GM13976 (cell line): ENCODE measurements around the gene APLN.

ENCODE experiments used
- DNase-seq: peaks from one replicate; pipeline ENCODE4 v3.0.0; 2012; ENCODE audit warnings: low spot score
- in situ Hi-C: fragments of 300-500 bp; cut with MboI; formaldehyde crosslinking; loops from one replicate; pipeline ENCODE4 v1.12.0; 2022; ENCODE audit warnings: low sequenced_read_pairs, mixed read lengths, inconsistent platforms; ENCODE audit not compliant: unreplicated experiment
- TF ChIP-seq, protein P1 (sequence below): IDR thresholded peaks from 2 replicates; pipeline ENCODE4 v1.5.1; 2012; ENCODE audit warnings: borderline replicate concordance, mild to moderate bottlenecking; ENCODE audit not compliant: insufficient read depth; ENCODE audit errors: extremely low read depth, missing control alignments, control extremely low read depth

APLN gene

DNA sequence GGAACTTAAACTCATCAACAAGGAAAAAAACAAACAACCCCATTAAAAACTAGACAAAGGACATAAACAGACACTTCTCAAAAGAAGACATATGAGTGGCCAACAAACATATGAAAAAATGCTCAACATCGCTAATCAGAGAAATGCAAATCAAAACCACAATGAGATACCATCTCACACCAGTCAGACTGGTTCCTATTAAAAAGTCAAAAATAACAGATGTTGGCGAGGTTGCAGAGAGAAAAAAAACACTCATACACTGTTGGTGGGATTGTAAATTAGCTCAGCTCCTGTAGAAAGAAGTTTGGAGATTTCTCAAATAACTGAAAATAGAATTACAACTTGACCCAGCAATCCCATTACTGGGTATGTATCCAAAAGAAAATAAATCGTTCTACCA, 28.7 kb downstream of the APLN start:
- DNase-seq: no peak
- TF ChIP-seq, protein P1, sequence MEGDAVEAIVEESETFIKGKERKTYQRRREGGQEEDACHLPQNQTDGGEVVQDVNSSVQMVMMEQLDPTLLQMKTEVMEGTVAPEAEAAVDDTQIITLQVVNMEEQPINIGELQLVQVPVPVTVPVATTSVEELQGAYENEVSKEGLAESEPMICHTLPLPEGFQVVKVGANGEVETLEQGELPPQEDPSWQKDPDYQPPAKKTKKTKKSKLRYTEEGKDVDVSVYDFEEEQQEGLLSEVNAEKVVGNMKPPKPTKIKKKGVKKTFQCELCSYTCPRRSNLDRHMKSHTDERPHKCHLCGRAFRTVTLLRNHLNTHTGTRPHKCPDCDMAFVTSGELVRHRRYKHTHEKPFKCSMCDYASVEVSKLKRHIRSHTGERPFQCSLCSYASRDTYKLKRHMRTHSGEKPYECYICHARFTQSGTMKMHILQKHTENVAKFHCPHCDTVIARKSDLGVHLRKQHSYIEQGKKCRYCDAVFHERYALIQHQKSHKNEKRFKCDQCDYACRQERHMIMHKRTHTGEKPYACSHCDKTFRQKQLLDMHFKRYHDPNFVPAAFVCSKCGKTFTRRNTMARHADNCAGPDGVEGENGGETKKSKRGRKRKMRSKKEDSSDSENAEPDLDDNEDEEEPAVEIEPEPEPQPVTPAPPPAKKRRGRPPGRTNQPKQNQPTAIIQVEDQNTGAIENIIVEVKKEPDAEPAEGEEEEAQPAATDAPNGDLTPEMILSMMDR: no peak
- in situ Hi-C loops: no loop called here

DNA sequence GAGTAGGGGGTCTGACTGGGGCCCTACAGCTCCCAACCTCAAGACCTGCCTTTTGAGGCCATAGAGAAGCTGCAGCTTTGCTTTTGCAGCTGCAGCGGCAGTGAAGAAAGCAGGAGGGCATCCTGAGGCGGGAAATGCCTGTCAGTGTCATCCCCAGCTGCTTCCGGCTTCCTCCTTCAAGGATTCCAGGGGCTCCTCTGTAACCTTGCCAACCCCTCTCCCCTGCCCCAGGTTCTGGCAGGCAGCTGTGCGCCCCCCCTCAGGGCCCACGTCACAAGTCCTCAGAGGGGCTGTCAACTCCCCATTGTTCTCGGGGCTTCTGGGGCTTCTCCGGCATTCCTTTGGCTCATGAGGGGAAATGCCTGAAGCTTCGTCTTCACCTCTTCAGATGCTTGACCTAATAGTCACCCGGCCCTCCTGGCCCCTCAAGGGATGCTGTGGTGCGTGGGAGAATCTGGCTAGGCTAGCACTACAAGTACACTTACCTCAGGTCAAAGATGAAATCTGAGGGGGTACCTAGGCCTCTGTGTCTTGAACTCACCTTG, 31.9 kb downstream of the APLN start:
- DNase-seq: no peak
- TF ChIP-seq, protein P1: no peak
- in situ Hi-C loops: loop anchor here (25.0 kb wide), 2 partner anchors 439 to 564 kb away; no protein-coding TSS in a partner anchor

DNA sequence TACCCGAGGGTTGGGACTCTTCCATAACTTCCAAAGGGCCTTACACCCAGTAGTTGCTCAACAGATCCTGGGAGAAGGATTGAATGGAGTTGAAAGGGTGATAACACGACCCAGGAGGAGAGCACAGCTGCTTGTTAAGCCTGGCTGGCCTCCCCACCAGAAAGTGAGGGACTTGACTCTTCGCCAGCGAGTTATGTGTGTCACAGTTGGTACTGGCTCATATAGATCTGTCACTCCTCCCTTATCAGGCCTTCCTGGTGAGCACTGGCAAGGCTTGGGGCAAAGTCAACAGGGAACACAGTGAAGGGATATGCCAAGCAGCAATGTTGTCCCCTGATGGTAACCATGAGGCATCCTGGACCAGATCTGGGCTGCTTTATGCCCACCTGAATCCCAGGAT, 35.8 kb downstream of the APLN start:
- TF ChIP-seq, protein P1: no peak
- in situ Hi-C loops: loop anchor here (25.0 kb wide), 2 partner anchors 443 to 568 kb away; no protein-coding TSS in a partner anchor

DNA sequence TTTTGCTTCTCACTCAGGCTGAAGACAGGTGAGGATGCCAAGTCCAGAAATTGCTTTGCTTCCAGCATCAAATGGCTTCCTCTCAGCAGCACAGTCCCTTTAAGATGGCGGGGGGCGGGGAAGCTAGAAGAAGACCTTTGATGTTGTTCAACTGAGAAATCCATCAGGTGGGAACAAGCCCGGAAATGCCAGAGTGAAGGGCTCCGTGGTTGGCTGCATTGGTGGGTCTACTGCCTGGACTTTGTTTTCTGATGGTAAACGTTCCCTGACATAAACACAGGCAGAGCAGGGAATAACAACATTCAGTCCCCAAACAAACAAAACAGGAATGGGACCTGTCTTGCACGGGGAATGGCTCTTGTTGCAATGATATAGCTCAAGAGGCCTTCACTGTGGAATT, 37.3 kb downstream of the APLN start:
- in situ Hi-C loops: loop anchor here (25.0 kb wide), 2 partner anchors 445 to 570 kb away; no protein-coding TSS in a partner anchor
- DNase-seq: no peak
- TF ChIP-seq, protein P1: no peak

More for the DNA sequence above, 35.8 kb downstream of the APLN start:
- DNase-seq: no peak

DNA sequence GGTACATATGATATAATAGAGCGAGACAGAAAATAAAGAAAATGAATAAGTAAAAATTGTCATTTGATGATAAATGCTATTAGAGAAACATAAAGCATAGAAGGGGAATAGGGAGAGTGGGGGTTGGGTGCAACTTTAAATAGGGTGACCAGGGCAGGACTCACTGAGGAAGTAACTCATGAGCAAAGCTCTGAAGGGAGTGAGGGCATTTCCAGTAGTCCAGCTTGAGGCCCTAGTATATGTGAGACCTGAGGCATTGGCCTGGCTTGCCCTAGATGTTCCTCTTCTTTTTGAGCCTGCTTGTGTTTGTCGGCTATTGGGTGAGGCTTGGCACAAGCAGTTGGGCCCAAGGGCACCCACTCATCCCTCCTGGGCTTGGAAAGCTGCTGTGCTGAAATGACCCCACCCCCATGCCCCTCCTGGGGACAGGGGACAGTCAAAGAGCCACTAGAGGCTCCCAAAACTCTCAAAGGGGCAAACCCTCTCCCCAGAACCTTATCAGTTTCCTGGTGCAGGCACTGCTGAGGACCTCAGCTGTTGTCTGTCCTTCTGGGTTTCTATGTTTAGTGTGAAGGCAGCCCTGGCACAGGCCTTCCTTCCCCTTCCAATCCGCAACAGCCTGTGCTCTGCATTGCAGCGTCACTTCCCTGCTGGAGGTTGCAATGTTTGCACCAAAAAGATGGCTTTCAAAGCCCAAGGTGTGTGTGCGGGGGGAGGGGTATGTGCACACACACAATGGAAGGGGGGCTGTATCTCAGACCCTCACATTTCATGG, 40.1 kb downstream of the APLN start:
- in situ Hi-C loops: loop anchor here (25.0 kb wide), 2 partner anchors 448 to 573 kb away; no protein-coding TSS in a partner anchor
- no peak for DNase-seq
- TF ChIP-seq, protein P1: no peak

DNA sequence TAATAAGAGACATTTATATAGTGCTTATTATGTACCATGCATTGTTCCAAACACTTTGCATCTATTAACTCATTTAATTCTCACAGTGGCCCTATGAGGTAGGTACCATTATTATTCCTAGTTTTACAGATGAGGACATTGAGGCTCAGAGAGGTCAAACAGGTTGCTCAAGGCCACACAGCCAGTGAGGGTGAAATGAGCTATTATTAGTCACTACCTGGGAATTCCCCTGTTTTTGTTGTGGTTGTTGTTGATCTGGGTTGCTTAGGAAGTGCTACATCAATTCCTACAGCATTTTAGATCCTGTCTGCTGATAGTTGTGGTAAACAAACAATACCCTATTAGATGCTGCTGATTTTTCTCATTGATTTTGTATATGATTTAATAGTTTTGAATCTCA, 41.2 kb downstream of the APLN start:
- DNase-seq: no peak
- TF ChIP-seq, protein P1: no peak
- in situ Hi-C loops: loop anchor here (25.0 kb wide), 2 partner anchors 449 to 574 kb away; no protein-coding TSS in a partner anchor
